HG03378 (cell line): ENCODE measurements around the gene NFAT5.
A peak's percentile ranks its signal among the peaks of the same experiment; 100 is the strongest.
"Not testable (repeated sequence)": the region's sequence is repeated elsewhere in the genome, so short reads cannot be mapped to it uniquely, and the experiment has no call there.

ENCODE experiments used
- ATAC-seq: cut with Tn5 transposase; IDR thresholded peaks from one replicate; pipeline ENCODE4 v1.9.1; 2021; ENCODE audit warnings: mild to moderate bottlenecking, moderate library complexity; ENCODE audit not compliant: unreplicated experiment

Gene NFAT5

GRCh38 chr16:69554495-69554894, 11.3 kb upstream of the NFAT5 start:
- ATAC-seq, result no peak

- ATAC-seq, result no peak
Measured at GRCh38 chr16:69555437-69555836, 10.3 kb upstream of the NFAT5 start.

- no peak for ATAC-seq
Measured at GRCh38 chr16:69555867-69556266, 9.9 kb upstream of the NFAT5 start.

GRCh38 chr16:69559164-69559563, 6.6 kb upstream of the NFAT5 start:
- ATAC-seq, result no peak

- not testable (repeated sequence) for ATAC-seq
Measured at GRCh38 chr16:69561367-69561766, 4.4 kb upstream of the NFAT5 start.

- no peak for ATAC-seq
Measured at GRCh38 chr16:69561901-69562300, 3.9 kb upstream of the NFAT5 start.

- no peak for ATAC-seq
Measured at GRCh38 chr16:69562813-69563212, 3.0 kb upstream of the NFAT5 start.

GRCh38 chr16:69563605-69564580, 1.9 kb upstream of the NFAT5 start:
- ATAC-seq, result peak; percentile 63

- no peak for ATAC-seq
Measured at GRCh38 chr16:69564845-69565670, 708 bp upstream of the NFAT5 start.

GRCh38 chr16:69566240-69566980, 644 bp downstream of the NFAT5 start:
- no peak for ATAC-seq

- ATAC-seq, result no peak
Measured at GRCh38 chr16:69566981-69567680, 1.4 kb downstream of the NFAT5 start.

GRCh38 chr16:69568676-69569075, 2.9 kb downstream of the NFAT5 start:
- ATAC-seq, result no peak

- ATAC-seq, result not testable (repeated sequence)
Measured at GRCh38 chr16:69578771-69579170, 13.0 kb downstream of the NFAT5 start.

GRCh38 chr16:69579783-69580481, 14.2 kb downstream of the NFAT5 start:
- no peak for ATAC-seq

GRCh38 chr16:69581297-69581696, 15.5 kb downstream of the NFAT5 start:
- ATAC-seq, result no peak

GRCh38 chr16:69584493-69584892, 18.7 kb downstream of the NFAT5 start:
- not testable (repeated sequence) for ATAC-seq

GRCh38 chr16:69589434-69590269, 23.9 kb downstream of the NFAT5 start:
- ATAC-seq, result no peak

- no peak for ATAC-seq
Measured at GRCh38 chr16:69590590-69590989, 24.8 kb downstream of the NFAT5 start.

- no peak for ATAC-seq
Measured at GRCh38 chr16:69593751-69594255, 28.0 kb downstream of the NFAT5 start.
